SU-DHL-6 (cell line): Measurements from ENCODE around the gene DCHS2.

Source experiments
- H2AFZ ChIP-seq: fragments of 200-600 bp; sonication (generic); 2 replicates; pipeline ENCODE4 v1.6.1; 2014; ENCODE audit warnings: low read depth, mild to moderate bottlenecking, moderate library complexity, mixed read lengths, antibody characterized with exemption, low read length; ENCODE audit not compliant: severe bottlenecking
- H3F3A ChIP-seq: fragments of 200-600 bp; shearing (Covaris generic); 2 replicates; pipeline ENCODE4 v1.6.0; 2016; ENCODE audit warnings: antibody characterized with exemption, mild to moderate bottlenecking; ENCODE audit not compliant: insufficient read depth
- H3K27ac ChIP-seq: fragments of 200-600 bp; sonication (generic); 2 replicates; pipeline ENCODE4 v1.5.1; 2016; ENCODE audit warnings: low read depth, mild to moderate bottlenecking, low read length, moderate library complexity, mixed read lengths
- H3K27me3 ChIP-seq: fragments of 200-600 bp; sonication (generic), shearing (Covaris generic); 2 replicates; pipeline ENCODE4 v1.6.0; 2014; ENCODE audit warnings: mild to moderate bottlenecking, low read length
- H3K36me3 ChIP-seq: fragments of 200-600 bp; sonication (generic); 2 replicates; pipeline ENCODE4 v1.6.1; 2014; ENCODE audit warnings: mild to moderate bottlenecking, low read length, mixed read lengths
- H3K4me2 ChIP-seq: fragments of 300-600, 200-600 bp; shearing (Covaris generic), sonication (generic); 2 replicates; pipeline ENCODE4 v1.6.0; 2014; ENCODE audit warnings: low read length, low read depth, mild to moderate bottlenecking; ENCODE audit not compliant: poor library complexity, severe bottlenecking
- H3K4me3 ChIP-seq: fragments of 200-600 bp; sonication (generic); 2 replicates; pipeline ENCODE4 v1.5.1; 2014; ENCODE audit warnings: antibody characterized with exemption, low read length, mild to moderate bottlenecking, mixed read lengths; ENCODE audit not compliant: insufficient read depth, poor library complexity, severe bottlenecking
- H3K79me2 ChIP-seq: fragments of 200-600 bp; sonication (generic); 2 replicates; pipeline ENCODE4 v1.6.1; 2014; ENCODE audit warnings: mild to moderate bottlenecking, low read length, moderate library complexity; ENCODE audit not compliant: insufficient read depth
- H3K9ac ChIP-seq: fragments of 200-600 bp; sonication (generic); 2 replicates; pipeline ENCODE4 v1.7.0; 2014; ENCODE audit warnings: mild to moderate bottlenecking, low read length
- H3K9me2 ChIP-seq: fragments of 200-600 bp; sonication (generic); replicated peaks from 2 replicates; pipeline ENCODE4 v1.6.1; 2014; ENCODE audit warnings: low read length; ENCODE audit not compliant: insufficient read depth
- H3K9me3 ChIP-seq: fragments of 200-600 bp; sonication (generic); 2 replicates; pipeline ENCODE4 v1.6.1; 2014; ENCODE audit warnings: low read length, mixed read lengths; ENCODE audit not compliant: insufficient read depth
- H4K20me1 ChIP-seq: fragments of 200-600 bp; sonication (generic); 2 replicates; pipeline ENCODE4 v1.6.1; 2014; ENCODE audit warnings: low read depth, mild to moderate bottlenecking, antibody characterized with exemption, low read length, moderate library complexity, mixed read lengths
- EZH2phosphoT487 ChIP-seq: fragments of 200-600 bp; sonication (generic), shearing (Covaris generic); conservative IDR thresholded peaks from 2 replicates; pipeline ENCODE4 v1.6.1; 2018; ENCODE audit warnings: mild to moderate bottlenecking, antibody characterized with exemption, low read length, moderate library complexity, mixed read lengths
- TF ChIP-seq, protein P1 (sequence below): fragments of 200-600 bp; sonication (generic); IDR thresholded peaks from one replicate; pipeline ENCODE4 v1.5.1; 2017; ENCODE audit warnings: antibody characterized with exemption, mild to moderate bottlenecking, low read length, moderate library complexity; ENCODE audit not compliant: insufficient read depth, poor library complexity, severe bottlenecking

DCHS2 gene

DNA sequence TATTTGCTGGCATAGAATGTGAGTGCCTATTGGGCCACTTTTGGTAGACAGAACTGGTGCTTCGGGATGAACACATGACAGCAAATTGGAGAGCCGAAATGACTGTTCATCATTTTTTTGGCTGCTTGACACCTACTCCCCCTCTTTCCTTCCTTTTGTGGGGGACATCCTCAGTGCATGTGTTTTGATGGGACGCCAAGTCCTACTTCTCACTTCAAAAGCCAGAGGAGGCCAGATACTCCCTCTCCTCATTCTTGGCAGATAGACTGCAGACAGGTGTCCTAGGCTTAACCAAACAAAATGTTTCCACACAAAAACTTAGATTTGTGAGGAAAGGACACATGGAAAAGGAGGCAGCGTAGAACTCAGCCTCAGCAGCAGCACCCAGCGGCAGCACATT is 62.4 kb downstream of the DCHS2 start:
- H3K9me2 ChIP-seq, result no peaks in the 10 kb centered on the region
- H3K4me3 ChIP-seq, result no peak overlapping the region
- TF ChIP-seq, protein P1, sequence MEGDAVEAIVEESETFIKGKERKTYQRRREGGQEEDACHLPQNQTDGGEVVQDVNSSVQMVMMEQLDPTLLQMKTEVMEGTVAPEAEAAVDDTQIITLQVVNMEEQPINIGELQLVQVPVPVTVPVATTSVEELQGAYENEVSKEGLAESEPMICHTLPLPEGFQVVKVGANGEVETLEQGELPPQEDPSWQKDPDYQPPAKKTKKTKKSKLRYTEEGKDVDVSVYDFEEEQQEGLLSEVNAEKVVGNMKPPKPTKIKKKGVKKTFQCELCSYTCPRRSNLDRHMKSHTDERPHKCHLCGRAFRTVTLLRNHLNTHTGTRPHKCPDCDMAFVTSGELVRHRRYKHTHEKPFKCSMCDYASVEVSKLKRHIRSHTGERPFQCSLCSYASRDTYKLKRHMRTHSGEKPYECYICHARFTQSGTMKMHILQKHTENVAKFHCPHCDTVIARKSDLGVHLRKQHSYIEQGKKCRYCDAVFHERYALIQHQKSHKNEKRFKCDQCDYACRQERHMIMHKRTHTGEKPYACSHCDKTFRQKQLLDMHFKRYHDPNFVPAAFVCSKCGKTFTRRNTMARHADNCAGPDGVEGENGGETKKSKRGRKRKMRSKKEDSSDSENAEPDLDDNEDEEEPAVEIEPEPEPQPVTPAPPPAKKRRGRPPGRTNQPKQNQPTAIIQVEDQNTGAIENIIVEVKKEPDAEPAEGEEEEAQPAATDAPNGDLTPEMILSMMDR, result no peak
- TF ChIP-seq EZH2phosphoT487, result no peak

DNA sequence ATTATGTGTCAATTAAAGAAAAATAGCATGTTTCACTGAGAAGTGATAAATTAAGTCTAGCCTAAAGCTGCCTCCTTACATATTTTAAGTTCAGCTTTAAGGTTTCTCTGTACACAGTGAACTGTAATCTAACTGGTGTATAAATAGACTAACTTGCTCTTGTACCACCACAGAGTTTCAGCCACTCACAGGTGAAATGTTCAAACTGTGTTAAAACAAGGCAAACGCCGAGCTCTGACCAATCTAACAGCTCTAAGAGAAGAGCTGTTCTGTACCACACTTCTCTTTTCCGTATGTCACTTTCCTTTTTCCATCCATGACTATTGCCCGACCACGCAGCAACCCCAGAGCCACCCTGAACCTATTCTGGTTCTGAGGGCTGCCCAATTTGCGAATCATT is 64.5 kb downstream of the DCHS2 start:
- Histone ChIP-seq H3K79me2 (no peaks in the 10 kb centered on the region), H3K27ac (no peak overlapping the region), H3K9ac (no peak overlapping the region), H4K20me1 (no peaks in the 10 kb centered on the region), H3K36me3 (no peaks in the 10 kb centered on the region), H3K27me3 (no peaks in the 10 kb centered on the region), H3K9me2 (no peaks in the 10 kb centered on the region), H3F3A (no peaks in the 10 kb centered on the region), H3K4me2 (no peak overlapping the region), H2AFZ (no peak overlapping the region), H3K4me3 (no peak overlapping the region), H3K9me3 (no peaks in the 10 kb centered on the region)
- TF ChIP-seq, protein P1, result no peak
- no peak for TF ChIP-seq EZH2phosphoT487

More for the DNA sequence above, 62.4 kb downstream of the DCHS2 start:
- Histone ChIP-seq H2AFZ (no peak overlapping the region), H3K4me2 (no peak overlapping the region), H3K27me3 (no peaks in the 10 kb centered on the region), H3K79me2 (no peaks in the 10 kb centered on the region), H3K9me3 (no peaks in the 10 kb centered on the region), H3K9ac (no peak overlapping the region), H3F3A (no peaks in the 10 kb centered on the region), H4K20me1 (no peaks in the 10 kb centered on the region), H3K27ac (no peak overlapping the region), H3K36me3 (no peaks in the 10 kb centered on the region)

DNA sequence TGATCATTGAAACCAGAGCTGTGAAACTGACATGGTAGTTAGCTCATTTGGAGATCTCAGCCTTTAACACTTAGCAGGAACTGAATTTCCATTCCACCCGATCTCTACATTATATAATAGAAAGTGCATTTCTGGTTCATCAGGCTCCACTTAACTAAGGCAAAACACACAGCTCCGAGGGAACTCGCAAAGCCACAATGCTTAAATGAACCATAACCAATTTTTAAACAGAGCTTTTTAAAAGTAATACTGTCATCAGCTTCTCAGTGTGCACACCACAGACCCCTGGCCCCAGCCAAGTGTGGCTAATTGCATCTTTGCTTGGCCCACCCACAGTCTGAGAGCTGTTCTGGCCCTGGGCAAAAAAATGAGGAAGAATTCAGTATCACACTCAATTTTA is 66.1 kb downstream of the DCHS2 start:
- H2AFZ ChIP-seq, result no peak overlapping the region
- H3K9me3 ChIP-seq, result no peaks in the 10 kb centered on the region
- H3K9ac ChIP-seq, result no peak overlapping the region
- no peak overlapping the region for H3K4me3 ChIP-seq
- H3K4me2 ChIP-seq, result no peak overlapping the region
- no peaks in the 10 kb centered on the region for H3F3A ChIP-seq
- H3K79me2 ChIP-seq, result no peaks in the 10 kb centered on the region
- no peaks in the 10 kb centered on the region for H3K9me2 ChIP-seq
- no peaks in the 10 kb centered on the region for H4K20me1 ChIP-seq
- H3K36me3 ChIP-seq, result no peaks in the 10 kb centered on the region
- H3K27me3 ChIP-seq, result no peaks in the 10 kb centered on the region
- H3K27ac ChIP-seq, result no peak overlapping the region
- TF ChIP-seq EZH2phosphoT487, result no peak
- TF ChIP-seq, protein P1, result no peak
